GM12872 (cell line): Measurements from ENCODE around the gene TRIM60.
A peak's percentile ranks its signal among the peaks of the same experiment; 100 is the strongest.

Experiments
- TF ChIP-seq, protein P1 (sequence below): IDR thresholded peaks from 3 replicates; pipeline ENCODE4 v1.5.1; 2011; ENCODE audit warnings: low read depth, mild to moderate bottlenecking, low read length, moderate library complexity; ENCODE audit not compliant: insufficient read depth

Gene TRIM60

GRCh38 chr4:165031436-165032211 lies at the start of gene TRIM60:
Gene TRIM60 (plus strand): TSS chr4:165031999. CDS start chr4:165040073, 8,074 bp downstream.
- TF ChIP-seq, protein P1, sequence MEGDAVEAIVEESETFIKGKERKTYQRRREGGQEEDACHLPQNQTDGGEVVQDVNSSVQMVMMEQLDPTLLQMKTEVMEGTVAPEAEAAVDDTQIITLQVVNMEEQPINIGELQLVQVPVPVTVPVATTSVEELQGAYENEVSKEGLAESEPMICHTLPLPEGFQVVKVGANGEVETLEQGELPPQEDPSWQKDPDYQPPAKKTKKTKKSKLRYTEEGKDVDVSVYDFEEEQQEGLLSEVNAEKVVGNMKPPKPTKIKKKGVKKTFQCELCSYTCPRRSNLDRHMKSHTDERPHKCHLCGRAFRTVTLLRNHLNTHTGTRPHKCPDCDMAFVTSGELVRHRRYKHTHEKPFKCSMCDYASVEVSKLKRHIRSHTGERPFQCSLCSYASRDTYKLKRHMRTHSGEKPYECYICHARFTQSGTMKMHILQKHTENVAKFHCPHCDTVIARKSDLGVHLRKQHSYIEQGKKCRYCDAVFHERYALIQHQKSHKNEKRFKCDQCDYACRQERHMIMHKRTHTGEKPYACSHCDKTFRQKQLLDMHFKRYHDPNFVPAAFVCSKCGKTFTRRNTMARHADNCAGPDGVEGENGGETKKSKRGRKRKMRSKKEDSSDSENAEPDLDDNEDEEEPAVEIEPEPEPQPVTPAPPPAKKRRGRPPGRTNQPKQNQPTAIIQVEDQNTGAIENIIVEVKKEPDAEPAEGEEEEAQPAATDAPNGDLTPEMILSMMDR = no peak

DNA sequence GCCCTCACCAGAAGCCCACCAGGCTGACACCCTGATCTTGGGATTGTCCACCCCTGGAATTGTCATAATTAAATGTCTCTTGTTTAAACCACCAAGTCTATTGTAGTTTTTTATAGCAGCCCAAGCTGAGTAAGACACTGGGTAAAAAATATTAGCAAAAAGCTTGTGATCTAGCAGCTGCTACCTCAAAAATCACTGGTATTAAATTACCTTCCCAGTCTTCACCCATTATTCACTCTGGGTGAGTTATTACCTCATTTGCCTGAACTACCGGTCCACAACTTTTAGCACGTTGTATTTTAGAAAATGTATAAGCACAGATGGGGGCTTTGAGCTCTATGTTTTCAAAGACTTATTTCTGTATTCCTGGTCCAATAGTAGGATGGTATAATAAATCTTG lies 42.3 kb upstream of the TRIM60 start:
- TF ChIP-seq, protein P1 = no peak

GRCh38 chr4:164997324-164997723 lies 34.5 kb upstream of the TRIM60 start:
- TF ChIP-seq, protein P1 = peak; percentile 45; the same call in 2 of the 3 replicates

DNA sequence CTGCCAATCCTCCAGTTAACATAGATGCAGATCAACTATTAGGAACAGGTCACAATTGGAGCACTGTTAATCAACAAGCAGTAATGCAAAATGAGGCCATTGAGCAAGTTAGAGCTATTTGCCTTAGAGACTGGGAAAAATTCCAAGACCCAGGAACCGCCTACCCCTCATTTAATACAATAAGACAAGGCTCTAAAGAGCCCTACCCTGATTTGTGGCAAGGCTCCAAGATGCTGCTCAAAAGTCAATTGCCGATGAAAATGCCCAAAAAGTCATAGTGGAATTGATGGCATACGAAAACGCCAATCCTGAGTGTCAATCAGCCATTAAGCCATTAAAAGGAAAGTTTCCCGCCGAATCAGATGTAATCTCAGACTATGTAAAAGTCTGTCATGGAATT lies 33.9 kb upstream of the TRIM60 start:
- TF ChIP-seq, protein P1 = no peak

DNA sequence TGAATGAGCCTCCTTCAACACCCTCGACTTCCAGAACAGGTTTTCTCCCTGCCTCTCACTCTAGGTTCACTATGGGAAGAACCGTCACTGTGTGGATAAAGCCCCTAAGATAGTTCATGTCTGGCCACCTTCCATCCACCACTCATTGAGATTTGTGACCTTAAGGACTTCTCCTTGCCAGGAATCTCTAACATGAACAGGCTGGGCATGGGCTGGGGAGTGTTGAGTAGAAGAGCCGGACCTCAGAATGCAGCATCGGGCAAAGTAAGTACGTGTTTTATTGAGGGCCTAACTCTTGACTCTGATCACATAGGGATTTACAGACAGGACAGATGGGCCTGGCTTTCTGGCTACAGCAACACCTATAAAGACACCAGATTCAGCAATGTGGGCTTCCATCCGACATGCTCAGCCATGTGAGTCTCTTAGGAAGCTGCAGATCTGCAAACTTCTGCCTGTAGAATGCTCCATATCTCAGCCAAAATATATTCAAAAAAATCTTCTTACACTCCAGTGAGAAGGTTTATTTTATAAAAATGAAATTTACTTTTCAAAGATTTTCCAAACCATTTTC lies 26.4 kb upstream of the TRIM60 start:
- TF ChIP-seq, protein P1 = no peak

GRCh38 chr4:165006456-165006855 lies 25.3 kb upstream of the TRIM60 start:
- TF ChIP-seq, protein P1 = no peak

DNA sequence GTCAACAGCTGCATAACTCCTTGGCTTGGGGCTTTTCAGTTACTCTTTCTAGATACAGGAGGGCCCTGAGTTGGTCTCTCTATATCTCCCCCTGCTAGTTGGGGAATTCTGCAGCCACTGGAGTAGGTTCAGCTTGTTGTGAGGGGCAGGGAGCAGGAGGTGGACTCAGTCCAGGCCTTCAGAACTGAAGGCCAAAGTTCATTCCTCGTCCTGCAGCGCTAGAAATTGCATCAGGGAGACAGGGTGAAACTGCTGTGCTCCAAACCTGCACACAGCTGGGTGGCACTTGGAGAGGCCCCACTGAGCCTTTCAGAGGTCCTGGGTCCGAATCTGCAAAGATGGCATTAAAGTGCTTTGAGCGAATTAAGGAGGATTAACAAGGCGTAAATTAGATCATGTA lies 24.9 kb upstream of the TRIM60 start:
- TF ChIP-seq, protein P1 = no peak
